ENCODE data around the gene SENP1.
A peak's percentile ranks its signal among the peaks of the same experiment; 100 is the strongest.
"Not testable (repeated sequence)": the region's sequence is repeated elsewhere in the genome, so short reads cannot be mapped to it uniquely, and the experiment has no call there.

Gene SENP1

GRCh38 chr12:48105867-48106680, at the start of gene SENP1:
TSS of gene SENP1 (minus strand) at chr12:48106079. CDS start at chr12:48101472, 4,607 bp downstream.
- DNase-seq: peak; percentile 93 to 95

GRCh38 chr12:48151103-48151771, 45.4 kb upstream of the SENP1 start:
- DNase-seq: no peak

GRCh38 chr12:48145981-48146380, 40.1 kb upstream of the SENP1 start:
- DNase-seq: no peak

- DNase-seq: no peak
These were observed 38.0 kb upstream of the SENP1 start for GRCh38 chr12:48143898-48144297.

- no peak for DNase-seq
These were observed 37.2 kb upstream of the SENP1 start for GRCh38 chr12:48142818-48143674.

- DNase-seq: no peak
These were observed 29.1 kb upstream of the SENP1 start for GRCh38 chr12:48135027-48135426.

GRCh38 chr12:48132826-48133225, 26.9 kb upstream of the SENP1 start:
- no peak for DNase-seq

GRCh38 chr12:48131517-48131916, 25.6 kb upstream of the SENP1 start:
- no peak for DNase-seq

- DNase-seq: no peak
These were observed 23.5 kb upstream of the SENP1 start for GRCh38 chr12:48129376-48129775.

GRCh38 chr12:48128800-48129199, 22.9 kb upstream of the SENP1 start:
- no peak for DNase-seq

GRCh38 chr12:48126953-48127630, 21.2 kb upstream of the SENP1 start:
- DNase-seq: no peak

GRCh38 chr12:48125985-48126384, 20.1 kb upstream of the SENP1 start:
- no peak for DNase-seq

- DNase-seq: not testable (repeated sequence)
These were observed 19.7 kb upstream of the SENP1 start for GRCh38 chr12:48125542-48125941.

- no peak for DNase-seq
These were observed 17.3 kb upstream of the SENP1 start for GRCh38 chr12:48123169-48123568.

GRCh38 chr12:48122065-48122834, 16.4 kb upstream of the SENP1 start:
- no peak for DNase-seq

GRCh38 chr12:48121522-48121921, 15.6 kb upstream of the SENP1 start:
- DNase-seq: no peak

GRCh38 chr12:48119834-48120195, 13.9 kb upstream of the SENP1 start:
- DNase-seq: no peak

- DNase-seq: peak; percentile 80 to 81
These were observed 13.4 kb upstream of the SENP1 start, which contains the start of gene PFKM for GRCh38 chr12:48119078-48119833. TSS of gene PFKM (plus strand) at chr12:48119364. CDS start at chr12:48122775, 3,411 bp downstream.

GRCh38 chr12:48118284-48118871, 12.5 kb upstream of the SENP1 start:
- DNase-seq: no peak

GRCh38 chr12:48115957-48116356, 10.1 kb upstream of the SENP1 start:
- DNase-seq: no peak

GRCh38 chr12:48111312-48111693, 5.4 kb upstream of the SENP1 start:
- DNase-seq: not testable (repeated sequence)
